DND-41 (cell line): Measurements from ENCODE around the gene ACBD6.

ENCODE experiments used
- EZH2 ChIP-seq: IDR thresholded peaks from 3 replicates; pipeline ENCODE4 v1.6.1; 2012; ENCODE audit warnings: borderline replicate concordance, low read depth, mild to moderate bottlenecking, moderate library complexity, low read length, inconsistent platforms; ENCODE audit not compliant: severe bottlenecking
- TF ChIP-seq, protein P1 (sequence below): IDR thresholded peaks from 2 replicates; pipeline ENCODE4 v1.5.1; 2012; ENCODE audit warnings: borderline replicate concordance, low read length, moderate library complexity, mild to moderate bottlenecking; ENCODE audit not compliant: poor library complexity, severe bottlenecking; ENCODE audit errors: extremely low read depth

DNA sequence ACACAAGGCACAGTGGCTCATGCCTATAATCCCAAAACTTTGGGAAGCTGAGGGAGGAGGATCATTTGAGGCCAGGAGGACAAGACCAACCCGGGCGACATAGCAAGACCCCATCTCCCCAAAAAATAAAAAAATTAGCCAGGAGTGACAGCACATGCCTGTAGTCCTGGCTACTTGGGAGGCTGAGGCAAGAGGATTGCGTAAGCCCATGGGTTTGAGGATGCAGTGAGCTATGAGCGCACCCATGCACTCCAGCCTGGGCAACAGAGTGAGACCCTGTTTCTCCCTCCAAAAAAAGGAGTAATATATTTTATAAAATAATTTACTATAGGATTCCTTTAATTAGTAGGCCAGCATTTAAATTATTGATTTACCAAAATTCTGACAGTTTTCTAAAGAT, 89.8 kb downstream of the ACBD6 start:
- TF ChIP-seq, protein P1, sequence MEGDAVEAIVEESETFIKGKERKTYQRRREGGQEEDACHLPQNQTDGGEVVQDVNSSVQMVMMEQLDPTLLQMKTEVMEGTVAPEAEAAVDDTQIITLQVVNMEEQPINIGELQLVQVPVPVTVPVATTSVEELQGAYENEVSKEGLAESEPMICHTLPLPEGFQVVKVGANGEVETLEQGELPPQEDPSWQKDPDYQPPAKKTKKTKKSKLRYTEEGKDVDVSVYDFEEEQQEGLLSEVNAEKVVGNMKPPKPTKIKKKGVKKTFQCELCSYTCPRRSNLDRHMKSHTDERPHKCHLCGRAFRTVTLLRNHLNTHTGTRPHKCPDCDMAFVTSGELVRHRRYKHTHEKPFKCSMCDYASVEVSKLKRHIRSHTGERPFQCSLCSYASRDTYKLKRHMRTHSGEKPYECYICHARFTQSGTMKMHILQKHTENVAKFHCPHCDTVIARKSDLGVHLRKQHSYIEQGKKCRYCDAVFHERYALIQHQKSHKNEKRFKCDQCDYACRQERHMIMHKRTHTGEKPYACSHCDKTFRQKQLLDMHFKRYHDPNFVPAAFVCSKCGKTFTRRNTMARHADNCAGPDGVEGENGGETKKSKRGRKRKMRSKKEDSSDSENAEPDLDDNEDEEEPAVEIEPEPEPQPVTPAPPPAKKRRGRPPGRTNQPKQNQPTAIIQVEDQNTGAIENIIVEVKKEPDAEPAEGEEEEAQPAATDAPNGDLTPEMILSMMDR, result no peak
- TF ChIP-seq EZH2, result no peak
